Measurements from ENCODE around the gene PLEK2. TPM values are rescaled to one million over a fixed set of nuclear protein-coding genes. Genes with fewer than 3 reads are reported as not detected.

Gene PLEK2
- polyA plus RNA-seq, 1 donor (not counting 4 experiments of a cell fraction or from before 2014, with no cell fraction given): 219 TPM

- Histone ChIP-seq H3K4me3 (ENCODE audit: control insufficient read depth in 2 of 3, extremely low read depth in 1 of 3, insufficient read depth in 2 of 3, low read depth in 1 of 3, low read length in 3 of 3) (no peak overlapping the region), H4K20me1 (ENCODE audit: control insufficient read depth, extremely low read depth, insufficient read depth, low read length) (no peaks in the 10 kb centered on the region), H3K4me2 (ENCODE audit: control insufficient read depth, extremely low read depth, insufficient read depth, low read depth, low read length) (no peak overlapping the region), H3K79me2 (ENCODE audit: control insufficient read depth, insufficient read depth, low read length) (peaks cover 12% of the 10 kb centered on the region), H3K9ac (ENCODE audit: control insufficient read depth, extremely low read depth, insufficient read depth, low read length) (no peak overlapping the region), H3K9me1 (ENCODE audit: control insufficient read depth, extremely low read depth, insufficient read depth, low read length) (no peaks in the 10 kb centered on the region), H3K27me3 (ENCODE audit: control insufficient read depth, extremely low read depth, insufficient read depth, low read length) (no peaks in the 10 kb centered on the region), H2AFZ (ENCODE audit: control insufficient read depth, low read length) (no peak overlapping the region), H3K27ac (ENCODE audit: control insufficient read depth, insufficient read depth, low read length) (no peak overlapping the region), H3K4me1 (ENCODE audit: control insufficient read depth, extremely low read depth, insufficient read depth, low read length) (peaks cover 17% of the 10 kb centered on the region), H3K36me3 (ENCODE audit: control insufficient read depth in 2 of 2, extremely low read depth in 1 of 2, insufficient read depth in 2 of 2, low read length in 2 of 2) (peaks cover 42 to 51% of the 10 kb centered on the region in 2 experiments), H3K9me3 (ENCODE audit: control insufficient read depth, low read depth, low read length) (no peaks in the 10 kb centered on the region)
- FAIRE-seq: no peak
- TF ChIP-seq, protein P1, sequence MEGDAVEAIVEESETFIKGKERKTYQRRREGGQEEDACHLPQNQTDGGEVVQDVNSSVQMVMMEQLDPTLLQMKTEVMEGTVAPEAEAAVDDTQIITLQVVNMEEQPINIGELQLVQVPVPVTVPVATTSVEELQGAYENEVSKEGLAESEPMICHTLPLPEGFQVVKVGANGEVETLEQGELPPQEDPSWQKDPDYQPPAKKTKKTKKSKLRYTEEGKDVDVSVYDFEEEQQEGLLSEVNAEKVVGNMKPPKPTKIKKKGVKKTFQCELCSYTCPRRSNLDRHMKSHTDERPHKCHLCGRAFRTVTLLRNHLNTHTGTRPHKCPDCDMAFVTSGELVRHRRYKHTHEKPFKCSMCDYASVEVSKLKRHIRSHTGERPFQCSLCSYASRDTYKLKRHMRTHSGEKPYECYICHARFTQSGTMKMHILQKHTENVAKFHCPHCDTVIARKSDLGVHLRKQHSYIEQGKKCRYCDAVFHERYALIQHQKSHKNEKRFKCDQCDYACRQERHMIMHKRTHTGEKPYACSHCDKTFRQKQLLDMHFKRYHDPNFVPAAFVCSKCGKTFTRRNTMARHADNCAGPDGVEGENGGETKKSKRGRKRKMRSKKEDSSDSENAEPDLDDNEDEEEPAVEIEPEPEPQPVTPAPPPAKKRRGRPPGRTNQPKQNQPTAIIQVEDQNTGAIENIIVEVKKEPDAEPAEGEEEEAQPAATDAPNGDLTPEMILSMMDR (optimal IDR thresholded peaks at IDR 0.05 in 1 of 3, IDR thresholded peaks at IDR 0.05 in 1 of 3, conservative IDR thresholded peaks at IDR 0.05 in 1 of 3; ENCODE audit: extremely low read depth in 1 of 3, insufficient read depth in 2 of 3, low read length in 3 of 3): no peak
- no peak for TF ChIP-seq EZH2 (IDR thresholded peaks at IDR 0.05; ENCODE audit: low read length)
- dilution Hi-C loops (cut with MboI; ENCODE audit: extremely low pct_ligation_motif_present, low sequenced_read_pairs): no loop called here
- no peak for DNase-seq (ENCODE audit: low read depth, low spot score)
Measured at GRCh38 chr14:67387195-67387594, 24.8 kb downstream of the PLEK2 start.

GRCh38 chr14:67385618-67386017 is 26.3 kb downstream of the PLEK2 start:
- dilution Hi-C loops (cut with MboI; ENCODE audit: extremely low pct_ligation_motif_present, low sequenced_read_pairs): no loop called here
- peak overlapping the region; percentile 35 for H3K27ac ChIP-seq (ENCODE audit: control insufficient read depth, insufficient read depth, low read length)
- H3K4me2 ChIP-seq (ENCODE audit: control insufficient read depth, extremely low read depth, insufficient read depth, low read depth, low read length): peak overlapping the region; percentile 42
- H3K4me1 ChIP-seq (ENCODE audit: control insufficient read depth, extremely low read depth, insufficient read depth, low read length): peaks cover 17% of the 10 kb centered on the region
- no peaks in the 10 kb centered on the region for H3K9me3 ChIP-seq (ENCODE audit: control insufficient read depth, low read depth, low read length)
- H3K27me3 ChIP-seq (ENCODE audit: control insufficient read depth, extremely low read depth, insufficient read depth, low read length): no peaks in the 10 kb centered on the region
- DNase-seq (ENCODE audit: low read depth, low spot score) (no peak), FAIRE-seq (peak; percentile 78)
- H3K4me3 ChIP-seq (ENCODE audit: control insufficient read depth in 2 of 3, extremely low read depth in 1 of 3, insufficient read depth in 2 of 3, low read depth in 1 of 3, low read length in 3 of 3): no peak overlapping the region
- H3K9me1 ChIP-seq (ENCODE audit: control insufficient read depth, extremely low read depth, insufficient read depth, low read length): no peaks in the 10 kb centered on the region
- no peak overlapping the region for H2AFZ ChIP-seq (ENCODE audit: control insufficient read depth, low read length)
- no peak for TF ChIP-seq EZH2 (IDR thresholded peaks at IDR 0.05; ENCODE audit: low read length)
- TF ChIP-seq, protein P1 (optimal IDR thresholded peaks at IDR 0.05 in 1 of 3, IDR thresholded peaks at IDR 0.05 in 1 of 3, conservative IDR thresholded peaks at IDR 0.05 in 1 of 3; ENCODE audit: extremely low read depth in 1 of 3, insufficient read depth in 2 of 3, low read length in 3 of 3): no peak
- no peaks in the 10 kb centered on the region for H4K20me1 ChIP-seq (ENCODE audit: control insufficient read depth, extremely low read depth, insufficient read depth, low read length)
- no peak overlapping the region for H3K9ac ChIP-seq (ENCODE audit: control insufficient read depth, extremely low read depth, insufficient read depth, low read length)
- H3K36me3 ChIP-seq (ENCODE audit: control insufficient read depth in 2 of 2, extremely low read depth in 1 of 2, insufficient read depth in 2 of 2, low read length in 2 of 2): peaks cover 34 to 46% of the 10 kb centered on the region in 2 experiments
- peaks cover 4% of the 10 kb centered on the region for H3K79me2 ChIP-seq (ENCODE audit: control insufficient read depth, insufficient read depth, low read length)
